ENCODE results near the gene DTX3. TPM values are rescaled to one million over a fixed set of nuclear protein-coding genes. Genes with fewer than 3 reads are reported as not detected.
A peak's percentile ranks its signal among the peaks of the same experiment; 100 is the strongest.

DTX3 gene
- total RNA-seq, 3 donors from 2014 or later = 15.9 to 18.6 (median 17.0) TPM

- H3K4me3 Mint-ChIP-seq = no peak overlapping the region
- ATAC-seq (no peak), DNase-seq (no peak)
- no peaks in the 10 kb centered on the region for H3K36me3 Mint-ChIP-seq (ENCODE audit: insufficient read depth)
- peaks cover 3% of the 10 kb centered on the region for H3K27me3 Mint-ChIP-seq (ENCODE audit: low read depth)
- no peaks in the 10 kb centered on the region for H3K9me3 Mint-ChIP-seq
- no peaks in the 10 kb centered on the region for H3K4me1 Mint-ChIP-seq (ENCODE audit: low read depth)
Measured at GRCh38 chr12:57576613-57577160, 27.9 kb upstream of the DTX3 start.

GRCh38 chr12:57577981-57578758 lies 26.5 kb upstream of the DTX3 start:
- H3K9me3 Mint-ChIP-seq = no peaks in the 10 kb centered on the region
- ATAC-seq (no peak), DNase-seq (no peak)
- H3K36me3 Mint-ChIP-seq (ENCODE audit: insufficient read depth) = no peaks in the 10 kb centered on the region
- no peak overlapping the region for H3K4me3 Mint-ChIP-seq
- peaks cover 5% of the 10 kb centered on the region for H3K27me3 Mint-ChIP-seq (ENCODE audit: low read depth)
- peaks cover 2% of the 10 kb centered on the region for H3K4me1 Mint-ChIP-seq (ENCODE audit: low read depth)

GRCh38 chr12:57579011-57579410 lies 25.6 kb upstream of the DTX3 start:
- H3K36me3 Mint-ChIP-seq (ENCODE audit: insufficient read depth) = no peaks in the 10 kb centered on the region
- no peaks in the 10 kb centered on the region for H3K9me3 Mint-ChIP-seq
- no peak overlapping the region for H3K4me3 Mint-ChIP-seq
- H3K27me3 Mint-ChIP-seq (ENCODE audit: low read depth) = peaks cover 8% of the 10 kb centered on the region
- DNase-seq (no peak), ATAC-seq (no peak)
- peaks cover 3% of the 10 kb centered on the region for H3K4me1 Mint-ChIP-seq (ENCODE audit: low read depth)

GRCh38 chr12:57579677-57580465 lies 24.8 kb upstream of the DTX3 start:
- no peaks in the 10 kb centered on the region for H3K9me3 Mint-ChIP-seq
- H3K27me3 Mint-ChIP-seq (ENCODE audit: low read depth) = peaks cover 11% of the 10 kb centered on the region
- peaks cover 3% of the 10 kb centered on the region for H3K4me1 Mint-ChIP-seq (ENCODE audit: low read depth)

GRCh38 chr12:57580466-57580795 lies 24.2 kb upstream of the DTX3 start:
- H3K36me3 Mint-ChIP-seq (ENCODE audit: insufficient read depth) = no peaks in the 10 kb centered on the region
- peaks cover 3% of the 10 kb centered on the region for H3K4me1 Mint-ChIP-seq (ENCODE audit: low read depth)
- DNase-seq = no peak
- peaks cover 15% of the 10 kb centered on the region for H3K27me3 Mint-ChIP-seq (ENCODE audit: low read depth)
- no peak overlapping the region for H3K4me3 Mint-ChIP-seq
- H3K9me3 Mint-ChIP-seq = no peaks in the 10 kb centered on the region
- ATAC-seq = no peak

More at GRCh38 chr12:57579677-57580465, 24.8 kb upstream of the DTX3 start:
- no peak overlapping the region for H3K4me3 Mint-ChIP-seq
- ATAC-seq (no peak), DNase-seq (no peak)
- H3K36me3 Mint-ChIP-seq (ENCODE audit: insufficient read depth) = no peaks in the 10 kb centered on the region

- Mint-ChIP-seq H3K9me3 (no peaks in the 10 kb centered on the region), H3K27me3 (ENCODE audit: low read depth) (peaks cover 12% of the 10 kb centered on the region), H3K4me3 (no peak overlapping the region), H3K4me1 (ENCODE audit: low read depth) (peaks cover 3% of the 10 kb centered on the region), H3K36me3 (ENCODE audit: insufficient read depth) (no peaks in the 10 kb centered on the region)
- DNase-seq = no peak
- ATAC-seq = no peak
Measured at GRCh38 chr12:57581802-57582201, 22.8 kb upstream of the DTX3 start.

GRCh38 chr12:57582440-57582839 lies 22.2 kb upstream of the DTX3 start:
- DNase-seq = no peak
- no peak for ATAC-seq
- no peaks in the 10 kb centered on the region for H3K36me3 Mint-ChIP-seq (ENCODE audit: insufficient read depth)
- H3K4me1 Mint-ChIP-seq (ENCODE audit: low read depth) = peaks cover 3% of the 10 kb centered on the region
- no peaks in the 10 kb centered on the region for H3K9me3 Mint-ChIP-seq
- no peak overlapping the region for H3K4me3 Mint-ChIP-seq
- H3K27me3 Mint-ChIP-seq (ENCODE audit: low read depth) = peaks cover 12% of the 10 kb centered on the region

GRCh38 chr12:57583008-57583831 lies 21.4 kb upstream of the DTX3 start:
- H3K36me3 Mint-ChIP-seq (ENCODE audit: insufficient read depth) = no peaks in the 10 kb centered on the region
- DNase-seq = peak; percentile 51
- peaks cover 3% of the 10 kb centered on the region for H3K4me1 Mint-ChIP-seq (ENCODE audit: low read depth)
- H3K27me3 Mint-ChIP-seq (ENCODE audit: low read depth) = peaks cover 12% of the 10 kb centered on the region
- no peaks in the 10 kb centered on the region for H3K9me3 Mint-ChIP-seq
- peak; percentile 100 for ATAC-seq
- no peak overlapping the region for H3K4me3 Mint-ChIP-seq

GRCh38 chr12:57584050-57584449 lies 20.6 kb upstream of the DTX3 start:
- Mint-ChIP-seq H3K27me3 (ENCODE audit: low read depth) (peaks cover 12% of the 10 kb centered on the region), H3K4me1 (ENCODE audit: low read depth) (peaks cover 3% of the 10 kb centered on the region), H3K4me3 (no peak overlapping the region), H3K36me3 (ENCODE audit: insufficient read depth) (no peaks in the 10 kb centered on the region), H3K9me3 (no peaks in the 10 kb centered on the region)
- no peak for ATAC-seq
- DNase-seq = no peak

GRCh38 chr12:57584690-57585089 lies 19.9 kb upstream of the DTX3 start:
- ATAC-seq (no peak), DNase-seq (no peak)
- H3K4me1 Mint-ChIP-seq (ENCODE audit: low read depth) = peaks cover 3% of the 10 kb centered on the region
- H3K36me3 Mint-ChIP-seq (ENCODE audit: insufficient read depth) = no peaks in the 10 kb centered on the region
- H3K27me3 Mint-ChIP-seq (ENCODE audit: low read depth) = peaks cover 12% of the 10 kb centered on the region
- no peak overlapping the region for H3K4me3 Mint-ChIP-seq
- H3K9me3 Mint-ChIP-seq = no peaks in the 10 kb centered on the region

GRCh38 chr12:57585156-57585555 lies 19.5 kb upstream of the DTX3 start:
- Mint-ChIP-seq H3K9me3 (no peaks in the 10 kb centered on the region), H3K27me3 (ENCODE audit: low read depth) (peaks cover 12% of the 10 kb centered on the region), H3K36me3 (ENCODE audit: insufficient read depth) (no peaks in the 10 kb centered on the region), H3K4me1 (ENCODE audit: low read depth) (peaks cover 3% of the 10 kb centered on the region), H3K4me3 (no peak overlapping the region)
- no peak for ATAC-seq
- no peak for DNase-seq

GRCh38 chr12:57586128-57586527 lies 18.5 kb upstream of the DTX3 start:
- H3K9me3 Mint-ChIP-seq = no peaks in the 10 kb centered on the region
- peaks cover 9% of the 10 kb centered on the region for H3K4me1 Mint-ChIP-seq (ENCODE audit: low read depth)
- ATAC-seq (no peak), DNase-seq (no peak)
- H3K36me3 Mint-ChIP-seq (ENCODE audit: insufficient read depth) = no peaks in the 10 kb centered on the region
- peaks cover 12% of the 10 kb centered on the region for H3K27me3 Mint-ChIP-seq (ENCODE audit: low read depth)
- H3K4me3 Mint-ChIP-seq = no peak overlapping the region

- Mint-ChIP-seq H3K4me1 (ENCODE audit: low read depth) (peaks cover 14% of the 10 kb centered on the region), H3K36me3 (ENCODE audit: insufficient read depth) (no peaks in the 10 kb centered on the region), H3K9me3 (no peaks in the 10 kb centered on the region), H3K4me3 (no peak overlapping the region), H3K27me3 (ENCODE audit: low read depth) (peaks cover 12% of the 10 kb centered on the region)
- ATAC-seq = no peak
- DNase-seq = no peak
Measured at GRCh38 chr12:57586832-57587429, 17.7 kb upstream of the DTX3 start.
